Dermis blood vessel endothelial cell (primary cell): ENCODE results near the gene CRHR1. TPM values are rescaled to one million over a fixed set of nuclear protein-coding genes. Genes with fewer than 3 reads are reported as not detected.
"Not testable (repeated sequence)": the region's sequence is repeated elsewhere in the genome, so short reads cannot be mapped to it uniquely, and the experiment has no call there.

Experiments used
- DNase-seq: peaks from one replicate; pipeline ENCODE4 v3.0.0; 2010
- total RNA-seq: library from RNA; depleted of rRNA; stranded (reverse); fragments of >200 nt; gene quantifications from 2 replicates; pipeline ENCODE4 v1.2.3, GENCODE V29; 2014

The CRHR1 gene
- total RNA-seq, 1 donor from 2014 or later = not detected

DNA sequence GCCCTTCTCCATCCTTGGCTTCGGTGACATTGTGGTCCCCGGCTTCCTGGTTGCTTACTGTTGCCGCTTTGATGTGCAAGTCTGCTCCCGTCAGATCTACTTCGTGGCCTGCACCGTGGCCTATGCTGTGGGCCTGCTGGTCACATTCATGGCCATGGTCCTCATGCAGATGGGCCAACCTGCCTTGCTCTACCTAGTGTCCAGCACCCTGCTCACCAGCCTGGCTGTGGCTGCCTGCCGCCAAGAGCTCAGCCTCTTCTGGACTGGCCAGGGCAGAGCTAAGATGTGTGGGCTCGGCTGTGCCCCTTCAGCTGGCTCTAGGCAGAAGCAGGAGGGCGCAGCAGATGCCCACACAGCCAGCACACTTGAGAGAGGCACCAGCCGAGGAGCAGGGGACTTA, 62.1 kb downstream of the CRHR1 start:
- no peak for DNase-seq

DNA sequence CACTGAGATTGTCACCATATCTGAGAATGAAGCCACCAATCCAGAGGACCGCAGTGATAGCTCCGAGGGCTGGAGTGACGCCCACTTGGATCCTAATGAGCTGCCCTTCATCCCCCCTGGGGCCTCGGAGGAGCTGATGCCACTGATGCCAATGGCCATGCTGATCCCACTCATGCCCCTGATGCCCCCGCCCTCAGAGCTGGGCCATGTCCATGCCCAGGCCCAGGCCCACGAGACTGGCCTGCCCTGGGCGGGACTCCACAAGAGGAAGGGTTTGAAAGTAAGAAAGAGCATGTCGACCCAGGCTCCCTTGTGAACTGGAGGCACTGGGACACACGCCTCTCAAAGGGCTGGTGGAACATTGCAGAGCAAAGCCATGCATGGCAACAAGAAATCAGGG, 62.5 kb downstream of the CRHR1 start:
- no peak for DNase-seq

DNA sequence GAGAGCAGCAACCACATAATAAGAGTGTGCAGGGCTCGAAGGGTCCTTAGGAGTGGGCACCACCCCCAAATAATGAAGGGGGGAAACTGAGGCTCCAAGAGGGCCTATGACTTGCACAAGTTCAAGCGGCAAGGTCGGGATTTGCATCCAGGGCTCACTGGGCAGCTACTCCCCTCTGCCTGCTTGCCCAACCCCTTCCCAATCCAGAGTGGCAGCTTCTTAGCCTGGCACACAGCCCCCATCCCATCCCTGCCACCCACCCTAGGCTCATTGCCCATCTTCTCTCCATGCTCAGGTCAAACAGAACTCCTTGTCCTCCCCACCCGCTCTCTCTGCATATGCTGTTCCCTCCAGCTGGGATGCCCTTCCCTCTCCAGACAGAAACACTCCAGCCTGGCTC, 63.0 kb downstream of the CRHR1 start:
- no peak for DNase-seq

DNA sequence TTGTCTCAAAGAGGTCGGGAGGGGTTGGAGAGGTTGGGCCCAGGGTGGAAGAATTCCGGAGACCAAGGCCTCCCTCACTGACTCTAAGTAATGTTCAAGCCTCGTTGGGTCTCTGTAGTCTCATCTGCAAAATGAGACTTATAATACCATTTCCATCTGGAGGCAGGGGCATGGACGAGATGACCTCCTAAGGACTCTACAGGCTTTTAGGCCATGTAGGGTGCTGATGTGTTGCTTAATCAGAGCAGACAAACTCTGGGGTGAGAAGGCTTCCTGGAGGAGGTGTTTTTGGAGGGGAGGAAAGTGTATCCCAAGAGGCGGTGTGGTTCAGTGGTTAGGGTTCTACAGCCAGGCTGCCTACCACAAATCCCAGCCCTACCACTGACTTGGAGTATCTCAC, 63.6 kb downstream of the CRHR1 start:
- no peak for DNase-seq

DNA sequence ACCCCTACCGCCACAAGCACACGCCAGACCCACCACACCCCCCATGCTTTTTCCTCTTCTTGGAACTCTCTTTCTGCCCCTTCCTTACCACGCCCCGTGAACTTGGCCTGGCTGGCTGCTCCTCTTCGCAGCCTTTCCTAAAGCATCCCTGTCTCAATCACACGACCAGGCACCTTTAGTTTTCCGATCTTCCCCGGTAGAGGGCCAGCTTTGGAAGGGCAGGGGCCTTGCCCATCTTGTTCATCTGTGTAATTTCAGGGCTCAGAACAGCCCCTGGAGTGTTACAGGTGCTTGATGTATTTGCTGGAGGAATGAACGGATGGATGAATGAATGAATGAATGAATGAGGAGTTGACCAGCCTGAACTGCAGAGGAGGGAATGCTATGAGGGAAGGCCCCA, 64.3 kb downstream of the CRHR1 start:
- no peak for DNase-seq

DNA sequence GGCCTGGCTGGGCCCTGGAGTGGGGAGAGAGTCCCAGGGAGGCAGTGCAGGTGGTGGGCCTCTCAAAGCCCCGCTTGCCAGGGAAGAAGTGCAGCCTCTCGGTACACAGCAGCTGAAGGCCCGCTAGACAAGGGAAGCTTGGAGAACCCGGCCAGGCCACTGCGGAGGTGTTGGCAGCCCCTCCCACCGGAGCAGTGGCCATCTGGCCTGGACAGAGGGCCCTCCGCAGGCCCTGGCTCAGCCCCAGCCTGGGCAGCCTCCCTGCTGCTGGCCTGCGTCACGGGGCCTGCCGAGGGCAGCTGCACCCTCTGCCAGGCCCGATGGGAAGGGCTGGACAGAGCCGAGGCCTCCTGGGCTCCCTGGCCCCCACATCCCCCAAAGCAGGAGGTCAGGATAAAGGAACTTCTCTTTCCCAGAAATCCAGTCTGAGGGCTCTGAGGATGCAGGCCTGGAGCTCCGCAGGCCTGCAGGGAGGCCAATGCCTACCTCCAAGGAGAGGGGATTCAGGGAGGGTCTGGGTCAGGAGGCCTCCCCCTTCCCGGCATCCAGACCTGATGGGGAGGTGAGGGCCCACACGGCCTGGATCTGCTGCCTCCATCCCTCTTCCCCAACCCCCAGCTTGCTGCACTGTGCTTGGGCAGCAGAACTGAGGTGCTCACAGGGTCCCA, 64.9 kb downstream of the CRHR1 start:
- DNase-seq = no peak

DNA sequence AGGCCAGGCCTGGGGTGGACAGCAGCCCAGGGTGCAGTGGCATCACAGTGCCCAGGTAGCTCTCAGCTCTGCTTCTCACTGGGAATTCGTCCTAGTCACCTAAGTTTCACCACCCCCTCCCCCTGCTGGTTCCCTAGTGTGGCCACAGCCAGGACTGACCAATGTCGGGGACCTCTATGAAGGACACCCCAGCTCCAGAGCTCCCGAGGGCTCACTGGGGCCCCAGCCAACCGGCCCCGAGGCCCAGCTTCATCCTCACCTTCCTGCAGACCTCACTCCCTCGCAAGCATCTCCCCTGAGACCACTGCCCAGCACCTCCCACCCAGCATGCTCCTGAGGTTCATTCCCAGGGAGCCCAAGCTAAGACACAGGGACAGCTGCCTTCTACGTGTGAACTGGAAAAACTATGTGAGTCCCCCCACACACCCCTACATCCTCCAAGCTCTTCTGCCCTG, 65.4 kb downstream of the CRHR1 start:
- no peak for DNase-seq

DNA sequence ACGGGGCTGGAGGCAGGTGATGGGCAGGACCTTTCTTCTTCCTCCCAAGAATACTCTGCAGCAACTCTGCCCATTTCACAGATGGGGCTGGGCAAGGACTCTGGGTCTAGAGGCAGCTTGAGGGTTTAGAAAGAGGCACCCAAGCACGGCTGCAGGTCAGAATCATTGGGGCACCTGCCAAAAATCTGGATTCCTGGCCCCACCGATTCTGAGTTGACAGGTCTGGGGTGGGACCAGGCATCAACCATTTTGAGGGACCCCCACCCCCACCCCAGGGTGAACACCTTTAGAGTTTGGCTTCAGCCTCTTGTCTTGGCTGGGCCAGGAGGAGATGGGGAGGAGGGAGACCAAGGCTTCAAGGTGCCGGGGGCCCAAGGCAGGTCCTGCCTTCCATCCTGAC, 65.9 kb downstream of the CRHR1 start:
- no peak for DNase-seq

DNA sequence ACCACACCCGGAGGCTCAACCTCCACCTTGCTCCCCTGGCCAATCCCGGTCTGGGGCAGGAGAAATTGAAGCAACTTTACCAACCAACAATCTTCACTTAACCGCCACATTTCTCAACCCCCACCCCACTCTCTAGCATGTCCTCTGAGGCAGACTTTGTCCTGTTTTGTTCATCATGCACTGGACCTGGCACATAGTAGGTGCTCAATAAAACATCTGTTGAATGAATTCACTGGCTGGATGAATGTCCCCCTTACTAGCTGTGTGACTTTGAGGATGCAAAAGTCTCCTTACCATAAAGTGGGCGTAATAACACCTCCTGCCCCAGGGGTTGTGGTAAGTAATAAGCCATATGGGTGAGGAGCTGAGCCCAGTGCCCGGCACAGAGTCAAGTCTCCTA, 66.3 kb downstream of the CRHR1 start:
- no peak for DNase-seq

DNA sequence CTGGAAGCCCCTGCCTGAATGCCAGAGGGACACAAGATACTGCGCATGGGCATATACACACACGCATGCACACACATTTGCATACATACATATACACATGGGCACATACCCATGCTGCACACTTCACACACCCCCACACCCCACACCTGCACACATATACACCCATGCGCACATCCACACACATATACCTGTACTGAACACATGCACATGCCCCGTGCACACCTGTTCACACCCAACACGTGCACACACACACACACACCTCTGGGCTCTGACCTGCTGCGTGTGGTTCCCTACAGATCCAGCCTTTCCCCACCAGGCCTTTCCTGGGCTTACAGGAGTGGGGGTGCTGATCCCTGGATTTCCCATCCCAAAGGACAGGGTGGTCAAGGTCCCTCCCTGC, 66.9 kb downstream of the CRHR1 start:
- no peak for DNase-seq

DNA sequence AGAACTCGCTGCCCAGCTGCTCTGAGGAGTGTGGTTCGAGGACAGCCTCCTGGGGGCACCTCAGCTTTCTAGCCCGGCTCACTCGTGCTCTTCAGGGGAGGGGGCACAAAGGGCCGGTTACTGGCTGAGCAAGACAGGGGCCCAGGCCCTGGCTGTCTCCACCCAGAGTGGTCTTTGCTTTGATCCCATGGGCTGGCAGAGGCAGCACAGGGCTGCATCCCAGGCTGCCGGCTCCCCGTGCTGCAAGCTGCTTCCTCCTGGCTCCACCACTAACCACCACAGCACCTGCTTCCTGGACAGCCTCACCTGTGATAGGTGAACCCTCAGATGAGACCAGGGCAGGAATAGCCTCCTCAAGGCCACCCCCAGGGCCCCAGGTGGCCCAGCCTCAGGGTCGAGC, 67.3 kb downstream of the CRHR1 start:
- no peak for DNase-seq

DNA sequence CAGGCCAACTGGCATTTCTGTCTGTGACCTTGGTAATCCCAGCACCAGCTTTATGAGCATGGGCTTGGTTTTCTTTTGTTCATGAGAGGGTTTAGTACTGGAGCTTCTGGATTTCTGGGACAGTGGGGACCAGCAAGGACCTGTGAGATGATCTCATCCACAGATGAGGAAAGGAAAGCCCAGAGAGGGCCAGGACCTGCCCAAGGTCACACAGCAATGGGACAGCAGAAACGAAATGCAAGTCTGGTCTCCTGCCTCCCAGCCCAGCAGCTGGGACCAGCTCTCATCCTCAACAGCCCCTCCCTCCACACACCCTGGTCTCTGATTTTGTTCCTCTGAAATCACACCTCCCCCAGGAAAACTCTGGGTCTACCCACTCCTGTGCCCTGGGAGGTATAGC, 67.8 kb downstream of the CRHR1 start:
- no peak for DNase-seq

DNA sequence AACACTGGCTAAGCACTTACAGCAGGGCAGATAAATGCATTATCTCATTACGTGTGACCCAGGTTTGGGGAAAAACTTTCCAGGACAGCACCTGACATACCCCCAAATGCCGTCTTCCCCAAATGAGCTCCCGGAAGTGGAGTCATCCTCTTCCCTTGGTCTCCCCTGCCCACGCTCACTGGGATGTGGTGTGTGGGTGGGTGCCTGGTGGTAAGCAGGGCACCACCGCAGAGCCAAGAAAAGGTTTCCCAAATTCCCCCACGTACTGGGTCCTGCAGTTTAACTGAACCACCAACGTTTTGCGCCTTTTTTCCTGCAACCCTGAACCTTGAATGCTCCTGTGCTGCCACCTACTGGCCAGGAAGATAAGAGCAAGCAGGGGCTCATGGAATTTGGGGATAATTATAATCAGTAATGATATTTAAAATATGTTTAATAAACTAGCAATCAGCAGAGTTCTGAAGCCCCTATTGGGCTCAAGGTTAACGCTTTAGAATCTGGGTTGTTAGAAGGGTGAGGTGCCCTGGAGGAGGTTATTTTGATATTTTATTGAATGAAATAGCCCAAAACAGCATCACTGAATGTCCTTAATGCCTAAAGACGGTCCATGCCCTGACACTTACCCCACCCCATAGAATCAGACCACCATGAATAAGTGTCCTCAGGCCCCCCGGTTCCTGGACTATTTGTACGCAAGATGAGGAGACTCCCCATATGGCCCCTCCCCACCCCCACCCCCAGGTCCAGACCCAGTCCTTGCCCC, 68.6 kb downstream of the CRHR1 start:
- DNase-seq = peak; percentile 72

DNA sequence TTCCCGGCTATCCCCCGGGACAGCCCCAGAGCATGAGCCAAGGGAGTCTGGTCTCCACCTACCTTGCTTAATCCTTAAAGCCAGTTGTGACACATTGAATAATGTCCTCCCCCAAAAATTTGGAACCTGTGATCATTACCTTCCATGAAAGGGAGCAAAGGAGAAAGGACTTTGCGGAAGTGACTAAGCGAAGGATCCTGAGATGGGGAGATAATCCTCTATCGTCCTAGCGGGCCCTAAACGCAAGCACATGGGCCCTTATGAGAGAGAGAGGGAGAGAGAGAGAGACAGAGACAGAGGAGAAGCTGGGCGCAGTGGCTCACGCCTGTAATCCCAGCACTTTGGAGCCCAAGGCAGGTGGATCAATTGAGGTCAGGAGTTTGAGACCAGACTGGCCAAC, 70.1 kb downstream of the CRHR1 start:
- DNase-seq = no peak

DNA sequence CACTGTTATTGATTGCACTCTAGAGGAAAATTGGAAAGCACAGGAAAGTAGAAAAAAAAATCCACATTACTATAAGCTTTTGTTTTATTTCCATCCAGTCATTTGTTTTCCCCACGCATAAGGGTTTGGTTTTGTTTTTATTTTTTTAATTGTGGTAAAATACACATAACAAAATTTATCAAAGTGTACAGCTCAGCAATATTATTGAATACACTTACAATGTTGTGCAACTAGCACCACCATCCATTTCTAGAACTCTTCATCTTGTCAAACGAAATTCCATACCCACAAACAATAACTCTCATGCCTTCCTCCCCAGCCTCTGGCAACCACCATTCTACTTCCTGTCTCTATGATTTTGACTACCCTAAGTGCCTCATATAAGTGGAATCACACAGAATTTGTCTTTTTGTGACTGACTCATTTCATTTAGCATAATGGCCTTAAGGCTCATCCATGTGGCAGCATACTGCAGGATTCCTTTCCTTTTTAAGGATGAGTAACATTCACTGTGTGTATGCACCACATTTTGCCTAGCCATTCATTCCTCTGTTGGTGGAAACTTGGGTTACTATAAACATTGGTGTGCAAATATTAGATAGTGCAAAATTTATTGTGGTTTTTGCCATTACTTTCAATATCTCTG, 71.7 kb downstream of the CRHR1 start:
- no peak for DNase-seq

DNA sequence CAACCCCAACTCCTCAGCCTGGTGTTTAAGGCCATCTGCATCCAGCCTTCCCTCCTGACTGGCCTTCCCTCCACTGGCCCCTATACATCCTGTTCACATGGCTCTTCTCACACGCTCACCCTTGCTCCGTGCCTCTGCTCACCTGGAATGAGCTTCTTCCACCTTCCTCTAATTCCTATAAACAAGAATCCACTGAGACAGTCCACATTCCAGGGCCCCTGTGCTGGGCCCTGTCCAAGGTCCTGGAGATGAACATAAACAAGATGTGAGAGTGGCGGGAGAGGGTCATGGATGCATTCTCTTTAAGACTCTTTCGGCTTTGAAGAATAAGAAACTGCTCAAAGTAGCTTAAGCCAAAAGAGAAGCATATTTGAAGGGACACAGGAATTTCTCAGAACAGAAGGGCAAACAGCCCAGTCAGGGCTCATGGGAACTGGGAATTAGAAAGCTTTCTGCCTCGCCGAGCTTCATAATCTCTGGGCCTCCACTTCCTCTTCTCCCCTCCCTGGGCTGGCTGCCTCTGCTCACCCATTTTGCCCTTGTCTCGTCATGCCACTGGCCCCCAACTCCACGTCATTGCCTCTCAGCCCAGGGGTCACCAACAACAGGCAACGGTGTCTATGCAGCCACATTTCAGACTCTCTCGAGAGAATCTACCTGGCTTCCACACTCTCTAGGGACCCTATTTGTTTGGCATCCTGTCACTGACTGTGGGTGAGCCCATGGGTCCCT, 74.0 kb downstream of the CRHR1 start:
- peak; percentile 53 for DNase-seq

DNA sequence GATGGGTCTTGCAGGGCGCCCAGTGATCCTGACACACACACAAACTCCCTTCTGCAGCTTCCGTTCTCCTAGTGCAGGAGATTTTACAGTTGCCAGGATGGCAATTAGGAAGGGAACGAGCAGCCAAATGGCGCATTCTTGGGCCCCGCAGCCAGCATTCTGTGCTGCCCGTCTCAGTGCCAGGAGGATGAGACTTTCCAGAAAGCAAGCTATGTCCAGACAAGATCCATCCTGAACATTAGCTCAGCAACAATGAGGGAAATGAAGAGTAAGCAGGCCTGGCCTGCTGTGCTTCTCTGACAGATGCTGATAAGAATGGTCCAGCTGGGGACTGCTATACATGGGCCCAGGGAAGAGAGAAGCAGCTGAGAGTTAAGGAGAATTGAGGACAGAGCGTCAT, 77.0 kb downstream of the CRHR1 start:
- no peak for DNase-seq

DNA sequence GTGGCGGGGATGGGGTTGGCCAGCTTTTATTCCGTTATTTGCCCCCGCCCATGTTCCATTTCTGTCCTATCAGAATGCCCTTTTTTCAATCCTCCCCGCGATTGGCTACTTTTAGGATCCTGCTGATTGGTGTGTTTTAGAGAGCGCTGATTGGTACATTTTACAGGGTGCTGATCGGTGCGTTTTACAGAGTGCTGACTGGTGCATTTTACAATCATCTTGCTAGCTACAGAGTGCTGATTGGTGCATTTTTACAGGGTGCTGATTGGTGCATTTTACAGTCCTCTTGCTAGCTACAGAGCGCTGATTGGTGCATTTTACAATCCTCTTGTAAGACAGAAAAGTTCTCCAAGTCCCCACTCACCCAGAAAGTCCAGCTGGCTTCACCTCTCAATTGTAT, 78.0 kb downstream of the CRHR1 start:
- not testable (repeated sequence) for DNase-seq

DNA sequence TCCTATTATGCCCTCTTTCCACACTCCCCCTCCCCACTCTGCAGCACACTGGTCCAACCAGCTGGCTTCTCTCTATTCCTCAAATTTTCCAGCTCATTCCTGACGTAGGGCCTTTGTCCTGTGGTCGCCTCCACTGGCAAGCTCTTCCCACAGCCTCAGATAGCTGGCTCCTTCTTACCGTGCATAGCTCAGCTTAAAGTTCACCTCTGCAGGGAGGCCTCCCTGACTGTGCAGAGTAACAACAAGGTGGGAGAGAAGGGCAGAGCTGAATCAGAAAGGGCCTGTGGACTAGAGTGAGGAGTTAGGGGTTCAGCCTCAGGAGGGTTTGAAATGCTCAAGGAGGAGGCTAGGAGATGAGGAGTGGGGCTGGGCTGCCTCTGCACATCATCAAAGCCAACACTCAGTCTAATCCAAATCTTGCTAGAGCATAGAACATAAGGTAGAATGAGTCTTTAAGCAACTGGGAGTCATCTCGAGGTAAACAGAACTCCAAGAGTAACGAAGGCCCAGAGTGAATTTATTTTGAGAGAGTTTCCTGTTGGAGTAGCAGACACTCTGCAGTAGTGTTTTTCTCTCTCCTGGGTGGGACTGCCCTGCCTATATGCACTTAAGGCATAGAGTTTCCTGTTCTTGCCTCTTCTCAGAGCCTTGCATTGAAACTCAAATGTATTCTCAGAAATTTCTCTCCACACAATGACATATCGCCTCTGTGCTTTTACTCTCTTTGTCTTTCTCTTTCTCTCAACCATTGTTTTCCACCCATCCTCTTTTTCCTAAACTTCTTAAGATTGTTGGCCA, 79.9 kb downstream of the CRHR1 start:
- DNase-seq = no peak

DNA sequence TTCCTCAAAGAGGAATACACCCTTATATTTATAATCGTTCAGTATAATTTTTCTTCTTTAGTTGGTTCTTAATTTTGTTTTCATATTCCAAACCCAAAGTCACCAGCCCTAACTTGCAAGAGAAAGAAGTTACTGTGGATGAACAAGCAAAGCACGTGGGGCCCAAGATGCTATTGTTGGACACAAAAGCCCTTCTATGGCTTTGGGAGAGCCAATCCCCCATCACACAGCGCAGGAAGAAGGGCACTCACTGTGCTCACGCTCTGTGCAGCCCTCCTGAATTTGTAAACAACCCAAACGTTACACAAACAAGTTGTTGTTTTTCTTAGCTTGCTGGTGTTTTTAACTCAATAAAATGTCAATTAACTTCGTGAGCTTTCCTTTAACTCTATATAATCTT, 83.1 kb downstream of the CRHR1 start:
- DNase-seq = no peak

DNA sequence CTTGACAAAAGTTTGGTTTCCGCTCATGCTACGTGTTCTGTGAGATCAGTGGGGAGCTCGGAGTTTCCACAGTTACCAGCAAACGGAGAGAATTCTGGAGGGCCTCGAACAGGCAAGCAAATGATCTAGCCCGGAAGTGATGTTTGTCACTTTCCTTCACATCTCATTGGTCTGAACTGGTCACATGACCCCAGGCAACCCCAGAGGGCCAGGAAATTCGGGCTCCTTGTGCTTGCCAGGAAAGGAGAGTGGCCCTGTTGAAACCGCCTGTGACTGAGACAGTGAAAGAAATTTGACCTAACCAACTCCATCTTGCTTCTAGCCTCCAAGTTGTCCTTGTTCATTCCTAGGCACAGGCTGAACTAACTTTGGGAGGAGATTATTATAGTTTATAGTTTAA, 83.6 kb downstream of the CRHR1 start:
- DNase-seq = no peak

DNA sequence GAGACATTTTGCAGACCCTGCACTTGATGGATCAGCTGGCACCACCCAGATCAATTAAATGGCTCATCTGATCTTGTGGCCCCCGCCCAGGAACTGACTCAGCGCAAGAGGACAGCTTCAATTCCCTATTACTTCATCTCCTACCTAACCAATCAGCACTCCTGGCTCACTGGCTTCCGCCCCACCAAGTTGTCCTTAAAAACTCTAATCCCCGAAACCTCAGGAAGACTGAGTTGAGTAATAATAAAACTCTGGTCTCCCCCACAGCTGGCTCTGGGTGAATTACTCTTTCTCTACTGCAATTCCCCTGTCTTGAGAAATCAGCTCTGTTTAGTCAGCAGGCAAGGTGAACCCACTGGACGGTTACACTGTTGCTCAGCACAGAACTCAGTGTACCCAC, 84.2 kb downstream of the CRHR1 start:
- no peak for DNase-seq
